ENCODE measurements around the gene RNF2.

DNA sequence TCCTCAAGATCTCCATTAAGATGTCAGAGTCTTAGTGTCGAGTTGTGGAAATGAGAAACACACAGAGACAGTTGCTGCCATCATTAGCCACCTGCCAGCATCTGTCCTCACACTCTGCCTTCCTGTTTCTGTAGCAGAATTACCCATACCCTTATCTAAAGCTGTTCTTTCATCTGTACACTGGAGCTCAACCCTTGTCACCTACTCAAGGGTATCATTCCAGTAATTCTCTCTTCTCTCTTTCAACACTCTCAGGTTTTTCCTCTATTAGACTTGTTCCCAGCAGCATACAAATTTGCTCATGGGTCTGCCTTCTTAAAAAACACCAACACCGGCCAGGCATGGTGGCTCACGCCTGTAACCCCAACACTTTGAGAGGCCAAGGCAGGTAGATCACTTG is 27.4 kb upstream of the RNF2 start:
- TF ChIP-seq POLR2A (IDR thresholded peaks at IDR 0.05; ENCODE audit: low read length) (no peak), GATA1 (IDR thresholded peaks at IDR 0.05; ENCODE audit: low read depth, low read length) (no peak)

Measured in erythroblast (primary cell).